Measurements from ENCODE around the gene SMIM22.

DNA sequence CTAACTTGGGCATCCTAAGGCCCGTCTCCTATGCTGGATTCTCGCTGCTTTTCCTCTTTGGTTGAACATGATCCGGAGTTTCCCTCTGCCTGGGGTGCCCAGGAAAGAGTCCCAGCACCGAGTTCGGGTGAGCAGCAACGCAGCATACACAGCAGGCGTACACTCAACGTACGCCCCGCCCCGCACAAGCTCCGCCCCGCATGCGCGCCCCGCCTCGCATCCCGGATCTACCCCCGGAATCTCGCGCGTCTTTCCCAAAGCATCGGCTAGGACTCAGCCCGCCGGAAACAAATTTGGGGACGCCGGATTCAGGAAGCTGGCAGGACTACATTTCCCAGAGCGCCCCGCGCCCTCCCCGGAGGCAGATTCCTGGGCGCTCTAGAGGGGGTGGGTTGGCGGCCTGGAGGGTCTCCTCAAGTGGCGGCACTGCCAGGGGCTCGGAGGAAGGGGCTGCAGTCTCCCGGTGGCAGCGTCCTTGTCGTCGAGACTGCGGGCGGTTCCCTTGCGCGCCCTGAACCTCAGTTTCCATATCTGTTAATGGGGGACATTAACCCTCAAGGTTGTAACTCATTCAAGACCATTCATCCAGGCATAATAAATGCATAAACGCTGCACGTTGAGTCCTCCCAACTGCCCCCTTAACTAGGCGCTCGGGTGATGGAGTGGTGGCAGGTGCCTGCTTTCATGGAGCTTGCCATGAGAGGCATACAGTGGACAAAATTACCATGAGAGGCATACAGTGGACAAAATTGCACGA is 26.4 kb upstream of the SMIM22 start:
- TF ChIP-seq EZH2 (IDR thresholded peaks at IDR 0.05) (no peak), POLR2AphosphoS5 (IDR thresholded peaks at IDR 0.05; ENCODE audit: borderline replicate concordance, low read depth, low read length) (peak; percentile 90), FOXP2 (optimal IDR thresholded peaks at IDR 0.05; ENCODE audit: control extremely low read depth, extremely low read length, insufficient read depth) (peak; percentile 89)

All from SK-N-MC (cell line).